Type B pancreatic cell (in vitro differentiated cells): ENCODE measurements around the gene INPP4B. TPM values are rescaled to one million over a fixed set of nuclear protein-coding genes. Genes with fewer than 3 reads are reported as not detected.

ENCODE experiments used
- DNase-seq: peaks from one replicate; pipeline ENCODE4 v3.0.0; 2021; ENCODE audit warnings: mixed read lengths; ENCODE audit not compliant: unreplicated experiment; ENCODE audit errors: extremely low spot score
- H3K27ac Mint-ChIP-seq: 2 replicates; pipeline ENCODE4 v1.8.0; 2021; ENCODE audit warnings: mild to moderate bottlenecking, mixed read lengths
- H3K27me3 Mint-ChIP-seq: 2 replicates; pipeline ENCODE4 v1.8.0; 2021; ENCODE audit warnings: mixed read lengths
- H3K36me3 Mint-ChIP-seq: 2 replicates; pipeline ENCODE4 v1.8.0; 2021; ENCODE audit warnings: mixed read lengths
- H3K4me1 Mint-ChIP-seq: one replicate; pipeline ENCODE4 v1.8.0; 2021; ENCODE audit warnings: mixed read lengths; ENCODE audit not compliant: unreplicated experiment
- H3K4me3 Mint-ChIP-seq: 2 replicates; pipeline ENCODE4 v1.8.0; 2021; ENCODE audit warnings: mild to moderate bottlenecking, mixed read lengths
- H3K9me3 Mint-ChIP-seq: 2 replicates; pipeline ENCODE4 v1.8.0; 2021; ENCODE audit warnings: mixed read lengths
- CTCF ChIP-seq: fragments of 200-600 bp; sonication (generic); conservative IDR thresholded peaks from 2 replicates; pipeline ENCODE4 v1.5.0; 2021; ENCODE audit warnings: antibody characterized with exemption, mild to moderate bottlenecking
- total RNA-seq: library from RNA; stranded (reverse); gene quantifications from 2 replicates; pipeline ENCODE4 v1.2.1, GENCODE V29; 2021; ENCODE audit warnings: low replicate concordance

INPP4B gene
- total RNA-seq, 1 donor from 2014 or later = 9.0 TPM

- no peak overlapping the region for H3K27ac Mint-ChIP-seq
- TF ChIP-seq CTCF = no peak
- H3K27me3 Mint-ChIP-seq = no peaks in the 10 kb centered on the region
- no peaks in the 10 kb centered on the region for H3K36me3 Mint-ChIP-seq
- no peaks in the 10 kb centered on the region for H3K4me1 Mint-ChIP-seq
- DNase-seq = no peak
- H3K9me3 Mint-ChIP-seq = no peaks in the 10 kb centered on the region
- H3K4me3 Mint-ChIP-seq = no peak overlapping the region
Observed at GRCh38 chr4:142497606-142498005, 348.5 kb downstream of the INPP4B start.

- no peaks in the 10 kb centered on the region for H3K4me1 Mint-ChIP-seq
- H3K36me3 Mint-ChIP-seq = no peaks in the 10 kb centered on the region
- H3K4me3 Mint-ChIP-seq = no peak overlapping the region
- no peaks in the 10 kb centered on the region for H3K9me3 Mint-ChIP-seq
- no peaks in the 10 kb centered on the region for H3K27me3 Mint-ChIP-seq
- DNase-seq = no peak
- TF ChIP-seq CTCF = no peak
- no peak overlapping the region for H3K27ac Mint-ChIP-seq
Observed at GRCh38 chr4:142493255-142494110, 352.6 kb downstream of the INPP4B start.

GRCh38 chr4:142485452-142485851 lies 360.6 kb downstream of the INPP4B start:
- no peak overlapping the region for H3K27ac Mint-ChIP-seq
- H3K4me3 Mint-ChIP-seq = no peak overlapping the region
- H3K36me3 Mint-ChIP-seq = no peaks in the 10 kb centered on the region
- H3K9me3 Mint-ChIP-seq = no peaks in the 10 kb centered on the region
- DNase-seq = no peak
- no peaks in the 10 kb centered on the region for H3K27me3 Mint-ChIP-seq
- H3K4me1 Mint-ChIP-seq = peaks cover 12% of the 10 kb centered on the region
- TF ChIP-seq CTCF = no peak

- no peak for DNase-seq
- Mint-ChIP-seq H3K36me3 (no peaks in the 10 kb centered on the region), H3K27ac (no peak overlapping the region), H3K4me3 (no peak overlapping the region), H3K4me1 (peaks cover 5% of the 10 kb centered on the region), H3K27me3 (no peaks in the 10 kb centered on the region), H3K9me3 (no peaks in the 10 kb centered on the region)
- no peak for TF ChIP-seq CTCF
Observed at GRCh38 chr4:142480244-142480643, 365.9 kb downstream of the INPP4B start.

GRCh38 chr4:142475663-142476062 lies 370.4 kb downstream of the INPP4B start:
- no peak for TF ChIP-seq CTCF
- no peak for DNase-seq
- H3K27ac Mint-ChIP-seq = no peak overlapping the region
- H3K27me3 Mint-ChIP-seq = no peaks in the 10 kb centered on the region
- H3K9me3 Mint-ChIP-seq = no peaks in the 10 kb centered on the region
- no peak overlapping the region for H3K4me3 Mint-ChIP-seq
- no peaks in the 10 kb centered on the region for H3K36me3 Mint-ChIP-seq
- peaks cover 3% of the 10 kb centered on the region for H3K4me1 Mint-ChIP-seq
